GM19238 (cell line): Measurements from ENCODE around the gene BMERB1.
"Not testable (repeated sequence)": the region's sequence is repeated elsewhere in the genome, so short reads cannot be mapped to it uniquely, and the experiment has no call there.

ENCODE experiments used
- DNase-seq: peaks from one replicate; pipeline ENCODE4 v3.0.0; 2011; ENCODE audit warnings: low spot score; ENCODE audit not compliant: insufficient read length

The BMERB1 gene

GRCh38 chr16:15552507-15552906 is 118.1 kb downstream of the BMERB1 start:
- no peak for DNase-seq

- DNase-seq, result no peak
Observed at GRCh38 chr16:15553313-15554088, 119.1 kb downstream of the BMERB1 start.

- no peak for DNase-seq
Observed at GRCh38 chr16:15556130-15556529, 121.7 kb downstream of the BMERB1 start.

DNA sequence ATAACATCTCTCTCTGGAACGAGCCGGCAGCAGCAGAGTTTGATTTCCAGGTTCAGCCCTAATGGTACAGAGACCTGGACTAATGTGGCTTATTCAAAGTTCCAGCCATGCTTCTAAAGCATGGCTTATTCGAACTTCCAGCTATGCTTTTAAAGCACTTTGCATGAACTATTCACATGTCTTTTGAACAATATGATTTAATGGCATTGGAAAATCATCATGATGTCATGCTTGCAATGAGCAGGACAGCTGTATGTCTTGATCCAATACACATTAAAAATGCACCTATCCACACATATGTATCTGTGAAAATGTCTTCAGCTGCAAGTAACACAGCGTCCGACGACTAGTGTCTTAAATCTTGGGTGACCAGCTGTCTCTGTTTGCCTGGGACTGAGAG is 122.9 kb downstream of the BMERB1 start:
- DNase-seq, result no peak

DNA sequence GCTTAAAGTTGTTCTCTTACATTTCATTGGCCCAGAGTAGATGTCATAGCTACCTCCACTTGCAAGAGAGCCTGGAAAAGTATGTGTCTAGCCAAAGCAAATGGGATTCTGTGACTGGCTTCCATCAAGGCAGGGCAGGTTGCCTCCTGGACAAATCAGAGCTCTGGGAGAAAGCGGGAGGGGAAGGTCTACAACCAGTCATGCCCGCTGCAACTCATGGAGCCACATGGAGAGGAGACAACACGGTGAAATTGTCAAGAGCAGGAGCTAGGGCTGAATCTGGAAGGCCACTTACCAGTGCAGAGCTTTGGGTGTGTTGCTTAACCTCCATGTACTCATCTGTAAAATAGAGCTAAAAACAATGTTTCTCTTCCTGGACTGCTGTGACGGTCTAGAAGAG is 124.8 kb downstream of the BMERB1 start:
- no peak for DNase-seq

DNA sequence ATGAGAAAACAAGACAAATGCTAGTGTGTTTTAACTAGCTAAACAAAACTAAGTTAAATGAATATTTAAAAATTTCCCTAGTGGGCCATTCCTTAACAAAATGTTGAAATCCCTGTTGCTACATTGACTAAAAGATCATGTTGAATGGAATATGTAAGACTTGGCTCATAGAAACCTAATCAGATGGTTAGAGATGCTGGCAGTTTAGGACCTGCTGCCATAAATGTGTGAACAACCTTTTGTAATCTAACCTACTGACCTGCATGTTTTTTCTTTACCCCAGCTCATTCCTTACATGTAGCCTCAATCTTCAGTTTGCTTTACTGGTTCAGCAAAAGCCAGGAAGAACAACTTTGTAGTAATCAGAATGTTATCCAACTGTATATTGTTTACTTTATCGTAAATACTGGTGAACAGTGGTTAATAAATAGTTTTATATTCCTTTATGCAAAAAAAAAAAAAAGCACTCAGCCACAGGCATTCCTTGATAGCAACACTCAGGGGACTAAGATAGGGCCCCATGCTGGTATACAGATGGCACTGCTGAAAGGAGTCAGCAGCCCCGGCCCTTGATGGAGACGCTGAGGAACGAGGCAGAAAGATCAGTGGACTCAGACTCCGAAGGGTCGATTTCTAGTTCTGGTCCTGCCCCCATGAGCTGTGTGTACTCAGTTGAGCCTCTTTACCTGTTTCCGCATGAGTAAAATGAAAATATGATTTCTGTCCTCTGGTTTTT is 130.4 kb downstream of the BMERB1 start:
- DNase-seq, result no peak

- DNase-seq, result no peak
Observed at GRCh38 chr16:15566095-15566494, 131.7 kb downstream of the BMERB1 start.

GRCh38 chr16:15567823-15568222 is 133.4 kb downstream of the BMERB1 start:
- no peak for DNase-seq

- not testable (repeated sequence) for DNase-seq
Observed at GRCh38 chr16:15570666-15571065, 136.3 kb downstream of the BMERB1 start.

GRCh38 chr16:15571557-15571956 is 137.2 kb downstream of the BMERB1 start:
- no peak for DNase-seq

DNA sequence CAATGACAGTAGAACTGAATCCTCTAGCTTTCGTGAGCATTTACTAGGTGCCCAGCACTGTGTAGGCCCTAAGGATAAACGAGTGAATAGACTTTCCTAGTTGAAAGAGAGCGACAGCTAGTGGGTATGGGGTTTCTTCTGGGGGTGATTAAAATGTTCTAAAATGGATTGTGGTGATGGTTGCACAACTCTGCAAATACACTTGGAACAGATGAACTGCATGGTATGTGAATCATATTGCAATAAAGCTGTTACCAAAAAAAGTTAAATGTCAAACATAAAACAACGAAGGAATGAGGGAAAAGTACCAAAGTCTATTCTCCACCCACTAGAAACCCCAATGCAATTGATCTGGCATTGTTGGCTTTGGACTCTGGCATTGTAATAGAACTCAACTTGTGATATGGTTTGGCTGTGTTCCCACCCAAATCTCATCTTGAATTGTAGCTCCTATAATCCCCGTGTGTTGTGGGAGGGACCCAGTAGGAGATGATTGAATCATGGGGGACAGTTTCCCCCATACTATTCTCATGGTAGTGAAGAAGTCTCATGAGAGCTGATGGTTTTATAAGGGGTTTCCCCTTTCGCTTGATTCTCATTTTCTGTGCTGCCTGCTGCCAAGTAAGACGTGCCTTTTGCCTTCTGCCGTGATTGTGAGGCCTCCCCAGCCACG is 138.1 kb downstream of the BMERB1 start:
- no peak for DNase-seq

GRCh38 chr16:15573274-15573895 is 139.0 kb downstream of the BMERB1 start:
- DNase-seq, result no peak

DNA sequence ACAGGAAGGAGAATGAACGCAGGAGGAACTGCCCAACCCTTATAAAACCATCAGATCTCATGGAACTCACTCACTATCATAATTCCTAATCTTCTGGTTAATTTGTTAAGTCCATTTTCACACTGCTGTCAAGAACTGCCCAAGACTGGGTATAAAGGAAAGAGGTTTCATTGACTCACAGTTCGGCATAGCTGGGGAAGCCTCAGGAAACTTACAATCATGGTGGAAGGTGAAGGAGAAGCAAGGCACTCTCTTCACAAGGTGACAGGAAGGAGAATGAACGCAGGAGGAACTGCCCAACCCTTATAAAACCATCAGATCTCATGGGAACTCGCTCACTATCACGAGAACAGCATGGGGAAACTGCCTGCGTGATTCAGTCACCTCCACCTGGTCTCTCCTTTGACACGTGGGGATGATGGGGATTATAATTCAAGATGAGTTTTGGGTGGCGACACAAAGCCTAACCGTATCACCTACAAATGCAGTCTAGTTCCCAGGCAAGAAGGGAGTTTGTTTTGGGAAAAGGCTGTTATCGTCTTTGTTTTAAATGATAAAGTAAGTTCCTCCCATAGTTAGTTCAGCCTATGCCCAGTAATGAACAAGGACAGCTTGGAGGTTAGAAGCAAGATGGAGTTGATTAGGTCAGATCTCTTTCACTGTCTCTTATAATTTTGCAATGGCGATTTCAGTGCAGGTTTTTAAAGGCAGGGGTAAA is 139.7 kb downstream of the BMERB1 start:
- DNase-seq, result not testable (repeated sequence)

- DNase-seq, result no peak
Observed at GRCh38 chr16:15574614-15574948, 140.2 kb downstream of the BMERB1 start.

- no peak for DNase-seq
Observed at GRCh38 chr16:15575293-15576049, 141.1 kb downstream of the BMERB1 start.

DNA sequence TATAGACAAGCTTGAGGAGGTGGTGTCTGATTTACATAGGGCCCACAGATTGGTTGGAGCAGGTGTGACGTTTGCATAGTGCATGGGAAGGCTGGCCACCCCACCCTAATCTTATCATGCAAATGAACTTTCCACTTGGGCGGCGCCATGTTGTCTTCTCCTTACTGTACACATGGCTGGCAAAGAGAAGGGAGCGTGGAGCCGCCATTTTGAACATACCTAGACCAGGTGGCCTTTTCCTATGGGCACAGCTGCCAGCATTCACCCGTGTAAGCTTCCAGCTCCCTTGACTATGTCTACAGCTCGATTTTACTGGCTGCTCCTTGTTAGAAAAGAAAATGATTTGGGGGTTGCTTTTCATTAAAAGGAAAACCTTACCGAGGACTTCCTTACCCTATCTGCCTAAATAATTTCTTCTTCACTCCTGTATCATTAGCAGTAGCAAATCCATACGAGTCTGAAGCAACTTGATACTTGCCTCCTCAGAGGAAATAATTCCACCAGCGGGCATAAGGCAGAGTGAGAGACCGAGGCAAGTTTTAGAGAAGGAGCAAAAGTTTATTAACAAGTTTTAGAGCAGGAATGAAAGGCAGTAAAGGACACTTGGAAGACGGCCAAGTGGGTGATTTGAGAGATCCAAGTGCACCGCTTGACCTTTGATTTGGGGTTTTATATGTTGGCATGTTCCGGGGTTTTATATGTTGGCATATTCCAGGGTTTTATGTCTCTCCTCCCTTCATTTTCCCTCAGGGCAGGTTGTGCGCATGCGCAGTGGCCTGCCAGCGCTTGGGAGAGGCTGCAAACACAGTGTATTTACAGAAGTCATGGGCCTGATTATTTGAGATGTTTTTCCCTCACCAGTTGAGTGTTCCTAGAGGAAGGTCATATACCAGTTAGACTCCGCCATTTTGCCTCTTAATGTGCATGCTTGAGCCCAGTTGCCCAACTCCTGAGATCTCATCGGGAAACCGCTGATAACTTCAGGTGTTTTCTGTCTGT is 142.9 kb downstream of the BMERB1 start:
- DNase-seq, result no peak

GRCh38 chr16:15578824-15579223 is 144.4 kb downstream of the BMERB1 start:
- no peak for DNase-seq

- DNase-seq, result no peak
Observed at GRCh38 chr16:15581127-15581815, 146.9 kb downstream of the BMERB1 start.

DNA sequence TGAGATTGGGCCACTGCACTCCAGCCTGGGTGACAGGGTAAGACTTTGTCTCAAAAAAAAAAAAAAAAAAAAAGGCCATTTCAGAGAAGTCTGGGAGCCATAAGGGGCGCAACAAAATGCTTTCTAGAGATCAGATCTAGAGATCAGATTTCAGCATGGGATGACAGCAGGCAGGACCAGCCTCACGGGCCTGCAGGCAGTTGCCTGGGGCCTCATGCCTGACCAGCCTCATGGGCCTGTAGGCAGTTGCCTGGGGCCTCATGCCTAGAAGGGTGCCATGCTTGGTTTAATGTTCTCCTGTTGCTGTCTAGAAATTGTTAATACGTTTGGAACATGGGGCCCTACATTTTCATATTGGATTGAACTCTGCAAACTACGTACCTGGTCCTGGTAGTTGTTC is 149.1 kb downstream of the BMERB1 start:
- no peak for DNase-seq
